Stimulated activated CD4-positive, alpha-beta T cell treated with anti-CD3 and anti-CD28 coated beads, Interleukin-4, amount 100 ng/mL, for 24 hours (primary cell): ENCODE results near the gene HIGD1B.
A peak's percentile ranks its signal among the peaks of the same experiment; 100 is the strongest.

Experiments used
- DNase-seq: peaks from one replicate; pipeline ENCODE4 v3.0.0-alpha.2; 2020

HIGD1B gene

GRCh38 chr17:44840274-44840673 lies 7.4 kb upstream of the HIGD1B start:
- DNase-seq, result no peak

- DNase-seq, result no peak
Measured at GRCh38 chr17:44840936-44841335, 6.7 kb upstream of the HIGD1B start.

GRCh38 chr17:44842748-44843147 lies 4.9 kb upstream of the HIGD1B start:
- no peak for DNase-seq

GRCh38 chr17:44844390-44844830 lies 3.3 kb upstream of the HIGD1B start:
- no peak for DNase-seq

- no peak for DNase-seq
Measured at GRCh38 chr17:44846206-44846605, 1.5 kb upstream of the HIGD1B start.

GRCh38 chr17:44848257-44848795 lies 643 bp downstream of the HIGD1B start:
- DNase-seq, result no peak

GRCh38 chr17:44848961-44849489 lies 1.3 kb downstream of the HIGD1B start:
- DNase-seq, result no peak

- DNase-seq, result no peak
Measured at GRCh38 chr17:44850025-44850424, 2.3 kb downstream of the HIGD1B start.

GRCh38 chr17:44850612-44851011 lies 2.9 kb downstream of the HIGD1B start:
- DNase-seq, result no peak

- no peak for DNase-seq
Measured at GRCh38 chr17:44854192-44854591, 6.5 kb downstream of the HIGD1B start.

- DNase-seq, result no peak
Measured at GRCh38 chr17:44859701-44860100, 12.0 kb downstream of the HIGD1B start.

GRCh38 chr17:44862278-44862914 lies 14.7 kb downstream of the HIGD1B start:
- no peak for DNase-seq

- DNase-seq, result no peak
Measured at GRCh38 chr17:44863061-44863918, 15.6 kb downstream of the HIGD1B start.

GRCh38 chr17:44864831-44865230 lies 17.1 kb downstream of the HIGD1B start:
- DNase-seq, result no peak

- peak; percentile 78 for DNase-seq
Measured at GRCh38 chr17:44865231-44865660, 17.6 kb downstream of the HIGD1B start.

- DNase-seq, result no peak
Measured at GRCh38 chr17:44865931-44866330, 18.2 kb downstream of the HIGD1B start.

- no peak for DNase-seq
Measured at GRCh38 chr17:44867841-44868240, 20.2 kb downstream of the HIGD1B start.

- no peak for DNase-seq
Measured at GRCh38 chr17:44871556-44871955, 23.9 kb downstream of the HIGD1B start.

GRCh38 chr17:44872131-44872768 lies 24.6 kb downstream of the HIGD1B start:
- DNase-seq, result no peak

GRCh38 chr17:44875761-44876160 lies 28.1 kb downstream of the HIGD1B start:
- no peak for DNase-seq

- DNase-seq, result no peak
Measured at GRCh38 chr17:44877121-44877520, 29.4 kb downstream of the HIGD1B start.

- DNase-seq, result peak; percentile 18
Measured at GRCh38 chr17:44878627-44879221, 31.0 kb downstream of the HIGD1B start.

GRCh38 chr17:44879376-44879775 lies 31.7 kb downstream of the HIGD1B start:
- DNase-seq, result no peak
